H9 (cell line): Measurements from ENCODE around the gene KIF6. TPM values are rescaled to one million over a fixed set of nuclear protein-coding genes. Genes with fewer than 3 reads are reported as not detected.

Source experiments
- DNase-seq: peaks from one replicate; pipeline ENCODE4 v3.0.0-alpha.2; 2017
- H2AFZ ChIP-seq: one replicate; pipeline ENCODE4 v1.6.1; 2013; ENCODE audit warnings: mild to moderate bottlenecking, low read length, control low read depth, moderate library complexity
- H2AK5ac ChIP-seq: 2 replicates; pipeline ENCODE4 v1.6.1; 2013; ENCODE audit warnings: low read length, control low read depth, mixed read lengths; ENCODE audit not compliant: insufficient read length
- H2BK120ac ChIP-seq: one replicate; pipeline ENCODE4 v1.6.1; 2013; ENCODE audit warnings: low read depth, mild to moderate bottlenecking, low read length, control low read depth, inconsistent platforms; ENCODE audit not compliant: poor library complexity, severe bottlenecking
- H2BK12ac ChIP-seq: 2 replicates; pipeline ENCODE4 v1.6.1; 2013; ENCODE audit warnings: low read length, control low read depth, mixed read lengths, low read depth; ENCODE audit not compliant: insufficient read length
- H2BK15ac ChIP-seq: 2 replicates; pipeline ENCODE4 v1.6.1; 2013; ENCODE audit warnings: low read depth, low read length, control low read depth
- H2BK20ac ChIP-seq: one replicate; pipeline ENCODE4 v1.6.1; 2013; ENCODE audit warnings: low read depth, mild to moderate bottlenecking, low read length, control low read depth, inconsistent platforms; ENCODE audit not compliant: poor library complexity, severe bottlenecking
- H2BK5ac ChIP-seq: 2 replicates; pipeline ENCODE4 v1.6.1; 2013; ENCODE audit warnings: low read length, control low read depth, mixed read lengths; ENCODE audit not compliant: insufficient read length
- H3K14ac ChIP-seq: 2 replicates; pipeline ENCODE4 v1.6.1; 2013; ENCODE audit warnings: low read length, control low read depth; ENCODE audit not compliant: insufficient read depth
- H3K18ac ChIP-seq: 2 replicates; pipeline ENCODE4 v1.6.1; 2013; ENCODE audit warnings: low read depth, mild to moderate bottlenecking, mixed read lengths, low read length, control low read depth; ENCODE audit not compliant: insufficient read length
- H3K23ac ChIP-seq: 2 replicates; pipeline ENCODE4 v1.6.1; 2013; ENCODE audit warnings: low read length, control low read depth, mixed read lengths, low read depth; ENCODE audit not compliant: insufficient read length
- H3K23me2 ChIP-seq: 2 replicates; pipeline ENCODE4 v1.6.1; 2013; ENCODE audit warnings: low read depth, mild to moderate bottlenecking, mixed read lengths, low read length, control low read depth; ENCODE audit not compliant: insufficient read length, poor library complexity, severe bottlenecking
- H3K27ac ChIP-seq: 2 replicates; pipeline ENCODE4 v1.5.1; 2013; ENCODE audit warnings: low read length, control low read depth, mixed read lengths, low read depth; ENCODE audit not compliant: insufficient read length
- H3K27me3 ChIP-seq: 2 replicates; pipeline ENCODE4 v1.6.1; 2013; ENCODE audit warnings: low read length, control low read depth, inconsistent platforms; ENCODE audit not compliant: insufficient read depth
- H3K4ac ChIP-seq: 2 replicates; pipeline ENCODE4 v1.6.1; 2013; ENCODE audit warnings: low read depth, mild to moderate bottlenecking, control low read depth, inconsistent platforms, low read length, moderate library complexity
- H3K4me1 ChIP-seq: 2 replicates; pipeline ENCODE4 v1.6.1; 2013; ENCODE audit warnings: low read length, control low read depth, inconsistent platforms; ENCODE audit not compliant: insufficient read depth
- H3K4me2 ChIP-seq: 2 replicates; pipeline ENCODE4 v1.6.1; 2013; ENCODE audit warnings: low read length, control low read depth, mixed read lengths; ENCODE audit not compliant: insufficient read length, insufficient read depth
- H3K56ac ChIP-seq: 2 replicates; pipeline ENCODE4 v1.6.1; 2013; ENCODE audit warnings: low read depth, mild to moderate bottlenecking, mixed read lengths, low read length, control low read depth; ENCODE audit not compliant: insufficient read length
- H3K79me1 ChIP-seq: 2 replicates; pipeline ENCODE4 v1.6.1; 2013; ENCODE audit warnings: low read depth, mild to moderate bottlenecking, moderate library complexity, low read length, control low read depth, inconsistent platforms; ENCODE audit not compliant: insufficient read depth, poor library complexity, severe bottlenecking
- H3K79me2 ChIP-seq: 2 replicates; pipeline ENCODE4 v1.6.1; 2013; ENCODE audit warnings: low read length, control low read depth, inconsistent platforms; ENCODE audit not compliant: insufficient read depth
- H3K9ac ChIP-seq: 2 replicates; pipeline ENCODE4 v1.6.1; 2013; ENCODE audit warnings: low read length, control low read depth, mixed read lengths; ENCODE audit not compliant: insufficient read length; ENCODE audit errors: extremely low read depth
- H3K9me3 ChIP-seq: one replicate; pipeline ENCODE4 v1.6.1; 2013; ENCODE audit warnings: low read depth, low read length, inconsistent platforms; ENCODE audit not compliant: control insufficient read depth
- H3T11ph ChIP-seq: one replicate; pipeline ENCODE4 v1.6.1; 2013; ENCODE audit warnings: mild to moderate bottlenecking, low read length, control low read depth, inconsistent platforms
- H4K20me1 ChIP-seq: one replicate; pipeline ENCODE4 v1.6.1; 2013; ENCODE audit not compliant: control insufficient read depth, insufficient read length, insufficient read depth
- H4K5ac ChIP-seq: 2 replicates; pipeline ENCODE4 v1.6.1; 2013; ENCODE audit warnings: low read depth, mild to moderate bottlenecking, mixed read lengths, low read length, control low read depth; ENCODE audit not compliant: insufficient read length
- H4K8ac ChIP-seq: replicated peaks from 2 replicates; pipeline ENCODE4 v1.6.1; 2013; ENCODE audit warnings: low read length, control low read depth, mixed read lengths, low read depth; ENCODE audit not compliant: insufficient read length
- H4K91ac ChIP-seq: 2 replicates; pipeline ENCODE4 v1.6.1; 2013; ENCODE audit warnings: low read depth, mild to moderate bottlenecking, moderate library complexity, mixed read lengths, low read length, control low read depth; ENCODE audit not compliant: insufficient read length
- H3K27ac Mint-ChIP-seq, 3 experiments: 2 replicates in 2 of 3; 3 replicates in 1 of 3; pipeline ENCODE4 v1.8.0; 2020 to 2021; ENCODE audit warnings: mixed read lengths in 3 of 3, mild to moderate bottlenecking in 1 of 3, moderate library complexity in 1 of 3
- H3K27me3 Mint-ChIP-seq: 2 replicates; pipeline ENCODE4 v1.8.0; 2021; ENCODE audit warnings: low read depth, mild to moderate bottlenecking, moderate library complexity, mixed read lengths
- H3K36me3 Mint-ChIP-seq, 3 experiments: 2 replicates in 2 of 3; 3 replicates in 1 of 3; pipeline ENCODE4 v1.8.0; 2020 to 2021; ENCODE audit warnings: low read depth in 3 of 3, mixed read lengths in 3 of 3; ENCODE audit not compliant: insufficient read depth in 1 of 3
- H3K4me1 Mint-ChIP-seq, 2 experiments: 2 replicates each; pipeline ENCODE4 v1.8.0; 2020; ENCODE audit warnings: mixed read lengths in 2 of 2
- H3K4me3 Mint-ChIP-seq, 2 experiments: 2 replicates in 1 of 2; 3 replicates in 1 of 2; pipeline ENCODE4 v1.8.0; 2020 to 2021; ENCODE audit warnings: mild to moderate bottlenecking in 2 of 2, mixed read lengths in 2 of 2, moderate library complexity in 1 of 2
- H3K9me3 Mint-ChIP-seq, 2 experiments: 2 replicates in 1 of 2; 3 replicates in 1 of 2; pipeline ENCODE4 v1.8.0; 2020; ENCODE audit warnings: mild to moderate bottlenecking in 2 of 2, mixed read lengths in 2 of 2, moderate library complexity in 1 of 2
- WGBS: extraction: QIAGEN DNeasy Blood & Tissue Kit; methylation state at CpG from one replicate; pipeline ENCODE4 v1.1.7; 2013; ENCODE audit warnings: missing lambda C conversion rate, low lambda C conversion rate, mixed read lengths; ENCODE audit not compliant: insufficient read length; ENCODE audit errors: extremely low coverage; 5-methylcytosine and 5-hydroxymethylcytosine counted together
- total RNA-seq: library from RNA; stranded (reverse); gene quantifications from 2 replicates; pipeline ENCODE4 v1.2.1, GENCODE V29; 2021
- TF ChIP-seq, protein P1 (sequence below): fragments of 200-600 bp; sonication (generic); conservative IDR thresholded peaks from 3 replicates; pipeline ENCODE4 v1.8.0; 2021; ENCODE audit warnings: antibody characterized with exemption, mild to moderate bottlenecking

Gene KIF6
- total RNA-seq, 1 experiment from 2014 or later: 0.63 TPM

DNA sequence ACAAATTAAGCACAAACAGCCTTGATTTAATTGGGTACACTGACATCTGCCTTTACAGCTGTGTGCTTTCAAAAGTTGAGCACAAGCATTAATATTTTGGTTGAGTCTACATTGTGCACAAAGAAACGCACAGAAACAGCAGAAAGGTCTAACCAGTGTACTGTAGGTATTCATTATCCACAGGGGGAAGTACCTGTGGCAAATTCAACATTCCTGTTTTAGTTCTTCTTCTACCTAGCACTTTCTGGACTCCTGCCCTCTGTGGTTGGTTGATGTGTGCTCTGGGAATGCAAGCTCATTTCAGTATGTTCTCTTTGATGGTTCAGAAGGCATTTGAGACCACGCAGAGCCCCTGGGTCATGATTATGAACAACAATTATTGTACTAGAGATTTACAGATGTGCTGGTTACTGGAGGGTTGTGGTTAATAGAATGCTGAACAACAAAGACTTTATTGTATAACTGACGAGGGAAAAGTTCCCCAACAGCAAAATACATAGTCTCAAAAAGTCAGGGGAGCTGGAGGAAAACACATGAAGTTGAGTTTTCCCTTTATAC is 40.4 kb upstream of the KIF6 start:
- H2BK12ac ChIP-seq: no peak overlapping the region
- WGBS: no CpG with 5 or more reads among the region's 3 CpGs
- H2BK20ac ChIP-seq: no peak overlapping the region
- no peak overlapping the region for H2AK5ac ChIP-seq
- no peaks in the 10 kb centered on the region for H3K9me3 ChIP-seq
- H3K4ac ChIP-seq: no peak overlapping the region
- Mint-ChIP-seq H3K27ac (peak overlapping the region in 1 of 3 experiments; percentile 67; a peak in 1 of 7 replicates), H3K9me3 (peaks cover 0 to 6% of the 10 kb centered on the region in 2 experiments; a peak in 2 of 5 replicates), H3K4me1 (no peaks in the 10 kb centered on the region), H3K27me3 (no peaks in the 10 kb centered on the region; the same call in 1 of the 2 replicates), H3K4me3 (no peak overlapping the region), H3K36me3 (peaks cover 0 to 2% (median 0%) of the 10 kb centered on the region in 3 experiments; a peak in 2 of 7 replicates)
- no peaks in the 10 kb centered on the region for H3K4me1 ChIP-seq
- no peak for DNase-seq
- TF ChIP-seq, protein P1, sequence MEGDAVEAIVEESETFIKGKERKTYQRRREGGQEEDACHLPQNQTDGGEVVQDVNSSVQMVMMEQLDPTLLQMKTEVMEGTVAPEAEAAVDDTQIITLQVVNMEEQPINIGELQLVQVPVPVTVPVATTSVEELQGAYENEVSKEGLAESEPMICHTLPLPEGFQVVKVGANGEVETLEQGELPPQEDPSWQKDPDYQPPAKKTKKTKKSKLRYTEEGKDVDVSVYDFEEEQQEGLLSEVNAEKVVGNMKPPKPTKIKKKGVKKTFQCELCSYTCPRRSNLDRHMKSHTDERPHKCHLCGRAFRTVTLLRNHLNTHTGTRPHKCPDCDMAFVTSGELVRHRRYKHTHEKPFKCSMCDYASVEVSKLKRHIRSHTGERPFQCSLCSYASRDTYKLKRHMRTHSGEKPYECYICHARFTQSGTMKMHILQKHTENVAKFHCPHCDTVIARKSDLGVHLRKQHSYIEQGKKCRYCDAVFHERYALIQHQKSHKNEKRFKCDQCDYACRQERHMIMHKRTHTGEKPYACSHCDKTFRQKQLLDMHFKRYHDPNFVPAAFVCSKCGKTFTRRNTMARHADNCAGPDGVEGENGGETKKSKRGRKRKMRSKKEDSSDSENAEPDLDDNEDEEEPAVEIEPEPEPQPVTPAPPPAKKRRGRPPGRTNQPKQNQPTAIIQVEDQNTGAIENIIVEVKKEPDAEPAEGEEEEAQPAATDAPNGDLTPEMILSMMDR: no peak
- H2BK120ac ChIP-seq: no peak overlapping the region
- no peak overlapping the region for H3K27ac ChIP-seq
- no peak overlapping the region for H2BK15ac ChIP-seq
- H3K14ac ChIP-seq: no peak overlapping the region
- no peak overlapping the region for H3K4me2 ChIP-seq
- H2BK5ac ChIP-seq: no peak overlapping the region
- no peak overlapping the region for H4K5ac ChIP-seq
- no peak overlapping the region for H4K8ac ChIP-seq
- H4K91ac ChIP-seq: no peak overlapping the region
- H3K23me2 ChIP-seq: no peaks in the 10 kb centered on the region
- no peak overlapping the region for H3T11ph ChIP-seq
- H3K18ac ChIP-seq: no peak overlapping the region
- no peaks in the 10 kb centered on the region for H3K79me2 ChIP-seq
- no peak overlapping the region for H2AFZ ChIP-seq
- H4K20me1 ChIP-seq: no peaks in the 10 kb centered on the region
- H3K9ac ChIP-seq: no peak overlapping the region
- H3K56ac ChIP-seq: no peak overlapping the region
- 0 out of 2 replicates have a peak, but pooled peaks cover 2% of the 10 kb centered on the region for H3K27me3 ChIP-seq
- H3K79me1 ChIP-seq: no peaks in the 10 kb centered on the region
- no peak overlapping the region for H3K23ac ChIP-seq
